Left lung (tissue), 10 donors: ENCODE results near the gene SLC52A3. TPM values are rescaled to one million over a fixed set of nuclear protein-coding genes. Genes with fewer than 3 reads are reported as not detected.
A peak's percentile ranks its signal among the peaks of the same experiment; 100 is the strongest.

Experiments
- ATAC-seq: fragments of 200-7000 bp; cut with Tn5 transposase; one replicate; pipeline ENCODE4 v1.9.1; 2020; ENCODE audit warnings: moderate library complexity
- DNase-seq, 4 donors: peaks; one replicate each; pipeline ENCODE4 v3.0.0-alpha.2; 2013 to 2020
- H3K27ac ChIP-seq, 2 donors: fragments of 200-600 bp; sonication (generic) in 1 of 2; one replicate each; pipeline versions ENCODE4 v1.5.0 to v1.8.0; 2020 to 2021
- H3K27me3 ChIP-seq, 2 donors: fragments of 200-600 bp; sonication (generic) in 1 of 2; one replicate each; pipeline versions ENCODE4 v1.5.0 to v1.8.0; 2020 to 2021
- H3K36me3 ChIP-seq, 2 donors: fragments of 200-600 bp; sonication (generic) in 1 of 2; one replicate each; pipeline versions ENCODE4 v1.5.0 to v1.8.0; 2020 to 2021
- H3K4me1 ChIP-seq, 2 donors: fragments of 200-600 bp; one replicate each; pipeline ENCODE4 v1.8.0; 2021
- H3K4me3 ChIP-seq, 2 donors: fragments of 200-600 bp; sonication (generic) in 1 of 2; one replicate each; pipeline versions ENCODE4 v1.5.0 to v1.8.0; 2020 to 2021; ENCODE audit warnings: mild to moderate bottlenecking in 1 of 2
- H3K9me3 ChIP-seq, 2 donors: fragments of 200-600 bp; sonication (generic) in 1 of 2; one replicate each; pipeline versions ENCODE4 v1.5.0 to v1.8.0; 2020 to 2021
- CTCF ChIP-seq, 2 donors: fragments of 200-600 bp; sonication (generic) in 1 of 2; IDR thresholded peaks; one replicate each; pipeline versions ENCODE4 v1.5.0 to v1.8.0; 2021; ENCODE audit warnings: antibody characterized with exemption in 2 of 2
- intact Hi-C, 2 donors: fragments of 100-400 bp; cut with DNase I; formaldehyde crosslinking; loops; one replicate each; pipeline versions ENCODE4 v1.11.2 to v1.14.2; 2022
- polyA plus RNA-seq, 6 donors: library from polyadenylated mRNA; unstranded; fragments of 120-200 nt; gene quantifications; one replicate each; pipeline ENCODE4 v1.2.1, GENCODE V29; 2013; ENCODE audit not compliant: insufficient read length in 6 of 6
- total RNA-seq, 2 donors: library from RNA; stranded (reverse); fragmentation: NEBNext Ultra II Directional; extraction: Animal tissue kit (Norgen Biotek cat#: 25700); gene quantifications; one replicate each; pipeline ENCODE4 v1.2.1, GENCODE V29; 2021
- donor health status: DM: no; HTN: yes; CAD: no.
- donor health status: DM: no; HTN: no; CAD: no.

The SLC52A3 gene
- total and polyA plus RNA-seq, 8 donors, result 0.37 to 2.7 (median 0.55) TPM

GRCh38 chr20:791056-791455 lies 22.8 kb upstream of the SLC52A3 start:
- DNase-seq (no peak), ATAC-seq (no peak)
- Histone ChIP-seq H3K27me3 (peaks cover 0 to 12% of the 10 kb centered on the region in 2 donors), H3K9me3 (peaks cover 0 to 15% of the 10 kb centered on the region in 2 donors), H3K36me3 (no peaks in the 10 kb centered on the region), H3K4me1 (no peaks in the 10 kb centered on the region), H3K4me3 (no peak overlapping the region), H3K27ac (no peak overlapping the region)
- TF ChIP-seq CTCF (IDR thresholded peaks at IDR 0.05), result no peak
- intact Hi-C loops, result no loop called here

- no peak overlapping the region for H3K4me3 ChIP-seq
- TF ChIP-seq CTCF (IDR thresholded peaks at IDR 0.05), result no peak
- intact Hi-C loops, result no loop called here
- H3K27me3 ChIP-seq, result peaks cover 0 to 9% of the 10 kb centered on the region in 2 donors
- DNase-seq (no peak), ATAC-seq (no peak)
- no peak overlapping the region for H3K27ac ChIP-seq
- H3K9me3 ChIP-seq, result peaks cover 0 to 26% of the 10 kb centered on the region in 2 donors
- H3K4me1 ChIP-seq, result no peaks in the 10 kb centered on the region
- no peaks in the 10 kb centered on the region for H3K36me3 ChIP-seq
Observed at GRCh38 chr20:787825-788224, 19.5 kb upstream of the SLC52A3 start.

- ATAC-seq, result no peak
- Histone ChIP-seq H3K4me3 (no peak overlapping the region), H3K36me3 (no peaks in the 10 kb centered on the region), H3K27me3 (peaks cover 0 to 10% of the 10 kb centered on the region in 2 donors), H3K27ac (no peak overlapping the region), H3K9me3 (peaks cover 0 to 12% of the 10 kb centered on the region in 2 donors), H3K4me1 (no peaks in the 10 kb centered on the region)
- intact Hi-C loops, result no loop called here
- TF ChIP-seq CTCF (IDR thresholded peaks at IDR 0.05), result no peak
- DNase-seq, result no peak
Observed at GRCh38 chr20:779771-780170, 11.5 kb upstream of the SLC52A3 start.

GRCh38 chr20:776165-776564 lies 7.9 kb upstream of the SLC52A3 start:
- no peak for TF ChIP-seq CTCF (IDR thresholded peaks at IDR 0.05)
- intact Hi-C loops, result no loop called here
- ATAC-seq, result no peak
- H3K27ac ChIP-seq, result no peak overlapping the region
- no peak overlapping the region for H3K4me3 ChIP-seq
- H3K36me3 ChIP-seq, result no peaks in the 10 kb centered on the region
- H3K9me3 ChIP-seq, result no peaks in the 10 kb centered on the region
- H3K27me3 ChIP-seq, result peaks cover 0 to 19% of the 10 kb centered on the region in 2 donors
- H3K4me1 ChIP-seq, result no peaks in the 10 kb centered on the region
- no peak for DNase-seq

GRCh38 chr20:775679-776135 lies 7.4 kb upstream of the SLC52A3 start:
- no peak for TF ChIP-seq CTCF (IDR thresholded peaks at IDR 0.05)
- Histone ChIP-seq H3K27me3 (peaks cover 0 to 22% of the 10 kb centered on the region in 2 donors), H3K4me3 (no peak overlapping the region), H3K27ac (no peak overlapping the region), H3K9me3 (no peaks in the 10 kb centered on the region), H3K4me1 (no peaks in the 10 kb centered on the region), H3K36me3 (no peaks in the 10 kb centered on the region)
- ATAC-seq (peak; percentile 62), DNase-seq (no peak)
- intact Hi-C loops, result no loop called here
